ENCODE results near the gene HOXB13. TPM values are rescaled to one million over a fixed set of nuclear protein-coding genes. Genes with fewer than 3 reads are reported as not detected.

HOXB13 gene
- total and polyA plus RNA-seq, 2 experiments from 2014 or later = not detected

GRCh38 chr17:48679385-48680096 lies 49.0 kb downstream of the HOXB13 start (continued):
- TF ChIP-seq ZNF462 (CRISPR knock-in tag; IDR thresholded peaks at IDR 0.05) (no peak), EZH2phosphoT487 (IDR thresholded peaks at IDR 0.05; ENCODE audit: unreplicated experiment) (no peak), STAT1 (IDR thresholded peaks at IDR 0.05; ENCODE audit: unreplicated experiment) (no peak), POLR2AphosphoS5 (IDR thresholded peaks at IDR 0.05; ENCODE audit: low read depth) (no peak), EZH2 (IDR thresholded peaks at IDR 0.05; ENCODE audit: low read depth, unreplicated experiment) (no peak)
- TF ChIP-seq, protein P1, sequence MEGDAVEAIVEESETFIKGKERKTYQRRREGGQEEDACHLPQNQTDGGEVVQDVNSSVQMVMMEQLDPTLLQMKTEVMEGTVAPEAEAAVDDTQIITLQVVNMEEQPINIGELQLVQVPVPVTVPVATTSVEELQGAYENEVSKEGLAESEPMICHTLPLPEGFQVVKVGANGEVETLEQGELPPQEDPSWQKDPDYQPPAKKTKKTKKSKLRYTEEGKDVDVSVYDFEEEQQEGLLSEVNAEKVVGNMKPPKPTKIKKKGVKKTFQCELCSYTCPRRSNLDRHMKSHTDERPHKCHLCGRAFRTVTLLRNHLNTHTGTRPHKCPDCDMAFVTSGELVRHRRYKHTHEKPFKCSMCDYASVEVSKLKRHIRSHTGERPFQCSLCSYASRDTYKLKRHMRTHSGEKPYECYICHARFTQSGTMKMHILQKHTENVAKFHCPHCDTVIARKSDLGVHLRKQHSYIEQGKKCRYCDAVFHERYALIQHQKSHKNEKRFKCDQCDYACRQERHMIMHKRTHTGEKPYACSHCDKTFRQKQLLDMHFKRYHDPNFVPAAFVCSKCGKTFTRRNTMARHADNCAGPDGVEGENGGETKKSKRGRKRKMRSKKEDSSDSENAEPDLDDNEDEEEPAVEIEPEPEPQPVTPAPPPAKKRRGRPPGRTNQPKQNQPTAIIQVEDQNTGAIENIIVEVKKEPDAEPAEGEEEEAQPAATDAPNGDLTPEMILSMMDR (conservative IDR thresholded peaks at IDR 0.05; ENCODE audit: low read depth in 2 of 2) = no peak
- TF ChIP-seq, protein P2, sequence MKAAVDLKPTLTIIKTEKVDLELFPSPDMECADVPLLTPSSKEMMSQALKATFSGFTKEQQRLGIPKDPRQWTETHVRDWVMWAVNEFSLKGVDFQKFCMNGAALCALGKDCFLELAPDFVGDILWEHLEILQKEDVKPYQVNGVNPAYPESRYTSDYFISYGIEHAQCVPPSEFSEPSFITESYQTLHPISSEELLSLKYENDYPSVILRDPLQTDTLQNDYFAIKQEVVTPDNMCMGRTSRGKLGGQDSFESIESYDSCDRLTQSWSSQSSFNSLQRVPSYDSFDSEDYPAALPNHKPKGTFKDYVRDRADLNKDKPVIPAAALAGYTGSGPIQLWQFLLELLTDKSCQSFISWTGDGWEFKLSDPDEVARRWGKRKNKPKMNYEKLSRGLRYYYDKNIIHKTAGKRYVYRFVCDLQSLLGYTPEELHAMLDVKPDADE (IDR thresholded peaks at IDR 0.05) = no peak

Data from GM23338 (cell line).